ENCODE data around the gene SNAP25.

DNA sequence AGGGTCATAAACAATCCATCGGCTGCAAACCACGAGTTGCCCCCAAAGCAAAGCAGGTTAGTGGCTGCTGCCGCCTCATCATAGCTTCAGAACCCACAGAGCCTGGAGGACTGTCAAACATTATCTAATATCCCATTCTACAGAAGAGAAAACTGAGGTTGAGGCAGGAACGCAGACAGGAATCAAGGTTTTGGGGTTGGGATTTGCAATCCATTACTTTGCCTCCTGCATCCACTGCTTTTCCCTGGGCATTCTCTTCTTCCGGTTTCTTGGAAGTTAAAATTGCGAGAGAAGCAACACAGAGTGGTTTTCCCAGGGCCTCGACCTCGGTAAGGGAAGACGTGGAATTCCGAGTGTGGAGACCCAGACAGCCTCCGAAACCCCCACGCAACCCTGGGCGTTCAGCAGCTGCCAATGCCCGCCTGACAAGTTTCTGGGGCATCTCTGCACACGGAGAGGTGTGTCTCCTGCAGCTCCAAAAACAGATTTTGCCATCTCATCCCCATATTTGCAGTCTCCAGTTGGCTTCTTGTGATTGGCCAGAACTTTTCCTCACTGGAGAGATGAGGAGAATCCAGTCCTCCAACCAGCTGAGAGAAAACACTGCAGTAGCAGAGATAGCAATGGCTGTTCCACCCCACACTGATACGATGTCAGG is 45.5 kb upstream of the SNAP25 start:
- no peak for TF ChIP-seq EP300 (IDR thresholded peaks at IDR 0.05; ENCODE audit: low read length)
- no peak for TF ChIP-seq PTBP1 (IDR thresholded peaks at IDR 0.05; ENCODE audit: low read depth, low read length)
